ENCODE measurements around the gene RNF43.
A peak's percentile ranks its signal among the peaks of the same experiment; 100 is the strongest.

Gene RNF43

DNA sequence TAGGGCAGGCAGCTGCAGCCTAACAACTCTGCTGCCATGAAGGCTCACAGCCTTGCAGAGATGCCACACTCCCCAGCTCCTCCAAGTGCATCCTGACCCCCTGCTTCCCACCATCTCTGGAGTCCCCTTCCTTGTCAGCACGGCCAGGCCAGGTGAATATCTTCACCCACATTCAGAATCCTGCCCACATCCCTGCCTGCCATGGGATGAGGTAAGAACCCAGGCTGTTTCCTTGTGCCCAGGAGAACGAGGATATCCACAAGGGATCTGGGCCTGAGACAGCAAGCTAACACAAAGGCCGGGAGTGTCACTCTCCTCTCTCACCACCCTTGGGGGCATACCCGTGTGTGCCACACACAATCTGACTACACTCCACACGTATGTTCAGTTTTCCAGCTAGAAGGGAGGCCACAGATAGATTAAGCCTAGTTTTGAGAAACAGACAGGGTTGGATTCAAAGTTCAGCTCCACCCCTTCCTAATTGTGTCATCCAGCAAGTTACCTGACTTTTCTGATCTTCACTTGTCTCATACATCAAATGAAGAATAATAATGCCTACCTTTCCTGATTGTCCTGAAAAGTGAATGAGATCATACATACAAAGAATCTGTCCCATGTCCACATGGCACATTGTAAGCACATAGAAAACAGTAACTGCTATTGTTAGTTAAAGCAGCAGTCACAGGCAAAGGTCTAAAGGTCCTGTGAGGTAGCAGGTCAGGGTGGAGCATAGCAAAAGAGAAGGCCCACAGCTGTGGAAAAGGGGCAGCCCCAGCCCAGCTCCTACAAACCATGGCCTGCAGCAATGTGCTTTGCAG, 47.9 kb downstream of the RNF43 start:
- H3K4me1 ChIP-seq (ENCODE audit: control insufficient read depth in 2 of 2, insufficient read depth in 2 of 2, low read length in 2 of 2), result peaks cover 47 to 54% of the 10 kb centered on the region in 2 donors
- peak overlapping the region; percentile 84 to 86 for H3K27ac ChIP-seq (ENCODE audit: low read depth in 2 of 2, low read length in 2 of 2)
- H3K9me3 ChIP-seq (ENCODE audit: control insufficient read depth in 2 of 2, low read length in 2 of 2), result no peaks in the 10 kb centered on the region
- peak overlapping the region; percentile 47 to 66 for H3K9ac ChIP-seq (ENCODE audit: low read depth in 1 of 2, low read length in 2 of 2)
- H3K36me3 ChIP-seq (ENCODE audit: control insufficient read depth in 2 of 2, insufficient read depth in 2 of 2, low read length in 2 of 2), result peaks cover 11 to 19% of the 10 kb centered on the region in 2 donors
- H3K4me3 ChIP-seq (ENCODE audit: low read length in 2 of 2), result peak overlapping the region; percentile 15 to 30
- no peaks in the 10 kb centered on the region for H3K27me3 ChIP-seq (ENCODE audit: control insufficient read depth in 2 of 2, insufficient read depth in 2 of 2, low read length in 2 of 2)

DNA sequence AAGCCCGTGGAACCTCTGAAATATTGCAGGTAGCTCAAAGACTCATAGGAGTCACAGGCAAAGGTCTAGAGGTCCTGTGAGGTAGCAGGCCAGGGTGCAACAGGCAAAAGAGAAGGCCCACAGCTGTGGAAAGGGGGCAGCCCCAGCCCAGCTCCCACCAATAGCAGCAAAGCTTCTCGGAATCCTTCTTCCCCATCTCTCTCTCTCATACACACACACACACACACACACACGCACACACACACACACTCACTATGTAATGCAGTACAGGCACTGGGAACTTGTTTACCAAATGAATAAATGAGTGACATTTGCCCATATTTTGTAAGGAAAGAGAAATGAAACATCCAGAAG, 48.5 kb downstream of the RNF43 start:
- H3K27me3 ChIP-seq (ENCODE audit: control insufficient read depth in 2 of 2, insufficient read depth in 2 of 2, low read length in 2 of 2), result no peaks in the 10 kb centered on the region
- H3K4me1 ChIP-seq (ENCODE audit: control insufficient read depth in 2 of 2, insufficient read depth in 2 of 2, low read length in 2 of 2), result peaks cover 52 to 60% of the 10 kb centered on the region in 2 donors
- peak overlapping the region; percentile 84 to 86 for H3K27ac ChIP-seq (ENCODE audit: low read depth in 2 of 2, low read length in 2 of 2)

More for the DNA sequence above, 48.5 kb downstream of the RNF43 start:
- peak overlapping the region; percentile 47 to 66 for H3K9ac ChIP-seq (ENCODE audit: low read depth in 1 of 2, low read length in 2 of 2)
- H3K4me3 ChIP-seq (ENCODE audit: low read length in 2 of 2), result peak overlapping the region in 1 of 2 donors; percentile 15
- no peaks in the 10 kb centered on the region for H3K9me3 ChIP-seq (ENCODE audit: control insufficient read depth in 2 of 2, low read length in 2 of 2)
- peaks cover 11 to 19% of the 10 kb centered on the region in 2 donors for H3K36me3 ChIP-seq (ENCODE audit: control insufficient read depth in 2 of 2, insufficient read depth in 2 of 2, low read length in 2 of 2)

Measured in mucosa of rectum (tissue), 2 donors.